Measurements from ENCODE around the gene ANKRD11. TPM values are rescaled to one million over a fixed set of nuclear protein-coding genes. Genes with fewer than 3 reads are reported as not detected.

ANKRD11 gene
- total and polyA plus RNA-seq, 2 donors (not counting 1 experiment from before 2014, with no cell fraction given): 41.5 to 71.2 TPM

DNA sequence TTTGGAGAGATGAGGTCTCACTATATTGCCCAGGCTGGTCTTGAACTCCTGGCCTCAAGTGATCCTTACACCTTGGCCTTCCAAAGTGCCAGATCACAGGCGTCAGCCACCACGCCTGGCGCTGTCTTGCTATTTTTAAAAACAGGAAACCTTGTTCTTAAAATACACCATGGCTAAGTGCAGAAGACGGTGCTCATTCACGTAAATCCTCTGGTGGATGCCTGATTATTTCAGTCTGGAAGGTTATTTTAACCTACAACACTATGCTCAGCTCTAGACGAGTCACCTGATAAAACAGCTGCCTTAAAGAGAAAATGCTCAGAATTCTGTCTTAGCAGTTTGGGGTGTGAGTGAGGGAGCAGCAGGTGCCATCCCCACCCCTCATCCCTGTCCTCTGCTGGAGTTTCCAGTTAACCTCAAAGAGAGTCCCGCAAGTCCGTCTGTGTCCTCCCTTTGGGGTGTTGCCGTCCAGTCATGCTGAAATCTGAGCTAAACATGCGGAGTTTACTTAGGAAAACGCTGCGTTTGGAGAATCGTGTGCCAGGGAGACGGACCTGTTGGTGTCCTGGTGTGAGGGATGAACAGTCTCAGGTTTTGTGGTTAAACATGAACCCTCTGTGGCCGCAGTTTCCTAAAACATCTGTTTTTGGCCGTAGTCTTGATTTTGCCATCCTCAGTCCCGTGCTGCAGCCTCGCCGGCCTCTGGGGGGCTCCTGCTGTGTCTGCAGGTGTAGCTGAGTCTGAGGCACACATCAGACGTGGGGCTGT is 35.0 kb upstream of the ANKRD11 start:
- peaks cover 22% of the 10 kb centered on the region for H3K79me2 ChIP-seq (ENCODE audit: control insufficient read depth, insufficient read depth, low read length)
- no peak overlapping the region for H3K4me2 ChIP-seq (ENCODE audit: extremely low read depth, insufficient read depth, low read length)
- no peaks in the 10 kb centered on the region for H3K4me1 ChIP-seq (ENCODE audit: control insufficient read depth, extremely low read depth, insufficient read depth, low read length)
- no peaks in the 10 kb centered on the region for H4K20me1 ChIP-seq (ENCODE audit: control insufficient read depth, extremely low read depth, insufficient read depth, low read length)
- H3K36me3 ChIP-seq (ENCODE audit: control insufficient read depth, insufficient read depth, low read length): peaks cover 23% of the 10 kb centered on the region
- H3K4me3 ChIP-seq (replicated peaks in 1 of 4; ENCODE audit: control extremely low read depth in 1 of 4, insufficient read depth in 1 of 4, low read depth in 3 of 4, low read length in 4 of 4): no peak overlapping the region
- no peak for DNase-seq (ENCODE audit: low read depth in 2 of 2)
- no peak overlapping the region for H2AFZ ChIP-seq (ENCODE audit: low read length)
- no peaks in the 10 kb centered on the region for H3K27me3 ChIP-seq (ENCODE audit: control insufficient read depth, insufficient read depth, low read length)
- H3K9ac ChIP-seq (ENCODE audit: insufficient read depth, low read length): no peak overlapping the region
- no peak overlapping the region for H3K27ac ChIP-seq (ENCODE audit: insufficient read depth, low read length)
- no peak for TF ChIP-seq EZH2 (IDR thresholded peaks at IDR 0.05; ENCODE audit: low read length, missing control alignments)
- H3K9me3 ChIP-seq (ENCODE audit: control insufficient read depth, insufficient read depth, low read depth, low read length): no peaks in the 10 kb centered on the region

- no peaks in the 10 kb centered on the region for H4K20me1 ChIP-seq (ENCODE audit: control insufficient read depth, extremely low read depth, insufficient read depth, low read length)
- TF ChIP-seq, protein P1, sequence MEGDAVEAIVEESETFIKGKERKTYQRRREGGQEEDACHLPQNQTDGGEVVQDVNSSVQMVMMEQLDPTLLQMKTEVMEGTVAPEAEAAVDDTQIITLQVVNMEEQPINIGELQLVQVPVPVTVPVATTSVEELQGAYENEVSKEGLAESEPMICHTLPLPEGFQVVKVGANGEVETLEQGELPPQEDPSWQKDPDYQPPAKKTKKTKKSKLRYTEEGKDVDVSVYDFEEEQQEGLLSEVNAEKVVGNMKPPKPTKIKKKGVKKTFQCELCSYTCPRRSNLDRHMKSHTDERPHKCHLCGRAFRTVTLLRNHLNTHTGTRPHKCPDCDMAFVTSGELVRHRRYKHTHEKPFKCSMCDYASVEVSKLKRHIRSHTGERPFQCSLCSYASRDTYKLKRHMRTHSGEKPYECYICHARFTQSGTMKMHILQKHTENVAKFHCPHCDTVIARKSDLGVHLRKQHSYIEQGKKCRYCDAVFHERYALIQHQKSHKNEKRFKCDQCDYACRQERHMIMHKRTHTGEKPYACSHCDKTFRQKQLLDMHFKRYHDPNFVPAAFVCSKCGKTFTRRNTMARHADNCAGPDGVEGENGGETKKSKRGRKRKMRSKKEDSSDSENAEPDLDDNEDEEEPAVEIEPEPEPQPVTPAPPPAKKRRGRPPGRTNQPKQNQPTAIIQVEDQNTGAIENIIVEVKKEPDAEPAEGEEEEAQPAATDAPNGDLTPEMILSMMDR (conservative IDR thresholded peaks at IDR 0.05 in 1 of 2, IDR thresholded peaks at IDR 0.05 in 1 of 2; ENCODE audit: low read depth in 1 of 2, low read length in 2 of 2): no peak
- no peak for TF ChIP-seq EZH2 (IDR thresholded peaks at IDR 0.05; ENCODE audit: low read length, missing control alignments)
- DNase-seq (ENCODE audit: low read depth in 2 of 2): no peak
- H3K79me2 ChIP-seq (ENCODE audit: control insufficient read depth, insufficient read depth, low read length): peaks cover 30% of the 10 kb centered on the region
- H3K27ac ChIP-seq (ENCODE audit: insufficient read depth, low read length): no peak overlapping the region
- H3K4me2 ChIP-seq (ENCODE audit: extremely low read depth, insufficient read depth, low read length): no peak overlapping the region
- no peaks in the 10 kb centered on the region for H3K9me3 ChIP-seq (ENCODE audit: control insufficient read depth, insufficient read depth, low read depth, low read length)
- H3K27me3 ChIP-seq (ENCODE audit: control insufficient read depth, insufficient read depth, low read length): no peaks in the 10 kb centered on the region
- H2AFZ ChIP-seq (ENCODE audit: low read length): no peak overlapping the region
- peaks cover 24% of the 10 kb centered on the region for H3K36me3 ChIP-seq (ENCODE audit: control insufficient read depth, insufficient read depth, low read length)
- H3K4me1 ChIP-seq (ENCODE audit: control insufficient read depth, extremely low read depth, insufficient read depth, low read length): no peaks in the 10 kb centered on the region
- no peak overlapping the region for H3K9ac ChIP-seq (ENCODE audit: insufficient read depth, low read length)
- no peak overlapping the region for H3K4me3 ChIP-seq (replicated peaks in 1 of 4; ENCODE audit: control extremely low read depth in 1 of 4, insufficient read depth in 1 of 4, low read depth in 3 of 4, low read length in 4 of 4)
These were observed 33.5 kb upstream of the ANKRD11 start for GRCh38 chr16:89523680-89524344.

- Histone ChIP-seq H3K4me3 (replicated peaks in 1 of 4; ENCODE audit: control extremely low read depth in 1 of 4, insufficient read depth in 1 of 4, low read depth in 3 of 4, low read length in 4 of 4) (no peak overlapping the region), H3K27me3 (ENCODE audit: control insufficient read depth, insufficient read depth, low read length) (no peaks in the 10 kb centered on the region), H3K4me2 (ENCODE audit: extremely low read depth, insufficient read depth, low read length) (no peak overlapping the region), H3K36me3 (ENCODE audit: control insufficient read depth, insufficient read depth, low read length) (peaks cover 32% of the 10 kb centered on the region), H3K4me1 (ENCODE audit: control insufficient read depth, extremely low read depth, insufficient read depth, low read length) (no peaks in the 10 kb centered on the region), H3K9ac (ENCODE audit: insufficient read depth, low read length) (no peak overlapping the region), H3K9me3 (ENCODE audit: control insufficient read depth, insufficient read depth, low read depth, low read length) (no peaks in the 10 kb centered on the region), H3K27ac (ENCODE audit: insufficient read depth, low read length) (no peak overlapping the region), H4K20me1 (ENCODE audit: control insufficient read depth, extremely low read depth, insufficient read depth, low read length) (no peaks in the 10 kb centered on the region), H3K79me2 (ENCODE audit: control insufficient read depth, insufficient read depth, low read length) (peaks cover 39% of the 10 kb centered on the region), H2AFZ (ENCODE audit: low read length) (no peak overlapping the region)
- no peak for DNase-seq (ENCODE audit: low read depth in 2 of 2)
- TF ChIP-seq, protein P1 (conservative IDR thresholded peaks at IDR 0.05 in 1 of 2, IDR thresholded peaks at IDR 0.05 in 1 of 2; ENCODE audit: low read depth in 1 of 2, low read length in 2 of 2): no peak
- TF ChIP-seq EZH2 (IDR thresholded peaks at IDR 0.05; ENCODE audit: low read length, missing control alignments): no peak
These were observed 31.9 kb upstream of the ANKRD11 start for GRCh38 chr16:89522287-89522686.
